Stimulated activated CD4-positive, alpha-beta T cell treated with anti-CD3 and anti-CD28 coated beads, Interleukin-4, amount 100 ng/mL, for 1 hour (primary cell): ENCODE measurements around the gene HAND1.
"Not testable (repeated sequence)": the region's sequence is repeated elsewhere in the genome, so short reads cannot be mapped to it uniquely, and the experiment has no call there.

Source experiments
- DNase-seq: peaks from one replicate; pipeline ENCODE4 v3.0.0-alpha.2; 2020

HAND1 gene

GRCh38 chr5:154478224-154478565, at the start of gene HAND1:
TSS of gene HAND1 (minus strand) at chr5:154478227. CDS start at chr5:154478008, 219 bp downstream.
- DNase-seq: no peak

GRCh38 chr5:154526231-154527226, 48.5 kb upstream of the HAND1 start:
- DNase-seq: no peak

- no peak for DNase-seq
These were observed 46.8 kb upstream of the HAND1 start for GRCh38 chr5:154524859-154525258.

- DNase-seq: no peak
These were observed 46.2 kb upstream of the HAND1 start for GRCh38 chr5:154524181-154524580.

GRCh38 chr5:154523709-154524108, 45.7 kb upstream of the HAND1 start:
- DNase-seq: no peak

GRCh38 chr5:154523104-154523503, 45.1 kb upstream of the HAND1 start:
- DNase-seq: no peak

- DNase-seq: no peak
These were observed 44.3 kb upstream of the HAND1 start for GRCh38 chr5:154522284-154522683.

GRCh38 chr5:154521756-154522155, 43.7 kb upstream of the HAND1 start:
- DNase-seq: no peak

- no peak for DNase-seq
These were observed 42.9 kb upstream of the HAND1 start for GRCh38 chr5:154520861-154521453.

GRCh38 chr5:154519359-154519758, 41.3 kb upstream of the HAND1 start:
- DNase-seq: no peak

- DNase-seq: no peak
These were observed 40.4 kb upstream of the HAND1 start for GRCh38 chr5:154518438-154518867.

- DNase-seq: no peak
These were observed 39.9 kb upstream of the HAND1 start for GRCh38 chr5:154517810-154518437.

GRCh38 chr5:154517181-154517580, 39.2 kb upstream of the HAND1 start:
- DNase-seq: no peak

- DNase-seq: no peak
These were observed 38.4 kb upstream of the HAND1 start for GRCh38 chr5:154516475-154516874.

- DNase-seq: not testable (repeated sequence)
These were observed 37.5 kb upstream of the HAND1 start for GRCh38 chr5:154515488-154515887.

GRCh38 chr5:154514331-154514730, 36.3 kb upstream of the HAND1 start:
- no peak for DNase-seq

GRCh38 chr5:154513669-154514084, 35.6 kb upstream of the HAND1 start:
- DNase-seq: no peak

- no peak for DNase-seq
These were observed 34.0 kb upstream of the HAND1 start for GRCh38 chr5:154511984-154512383.

- no peak for DNase-seq
These were observed 31.9 kb upstream of the HAND1 start for GRCh38 chr5:154509784-154510555.

GRCh38 chr5:154508114-154508513, 30.1 kb upstream of the HAND1 start:
- DNase-seq: no peak

GRCh38 chr5:154506716-154507080, 28.7 kb upstream of the HAND1 start:
- no peak for DNase-seq

GRCh38 chr5:154506049-154506715, 28.2 kb upstream of the HAND1 start:
- no peak for DNase-seq
